ENCODE results near the gene PIGN. TPM values are rescaled to one million over a fixed set of nuclear protein-coding genes. Genes with fewer than 3 reads are reported as not detected.

PIGN gene
- total RNA-seq, 1 donor from 2014 or later = 22.6 TPM

DNA sequence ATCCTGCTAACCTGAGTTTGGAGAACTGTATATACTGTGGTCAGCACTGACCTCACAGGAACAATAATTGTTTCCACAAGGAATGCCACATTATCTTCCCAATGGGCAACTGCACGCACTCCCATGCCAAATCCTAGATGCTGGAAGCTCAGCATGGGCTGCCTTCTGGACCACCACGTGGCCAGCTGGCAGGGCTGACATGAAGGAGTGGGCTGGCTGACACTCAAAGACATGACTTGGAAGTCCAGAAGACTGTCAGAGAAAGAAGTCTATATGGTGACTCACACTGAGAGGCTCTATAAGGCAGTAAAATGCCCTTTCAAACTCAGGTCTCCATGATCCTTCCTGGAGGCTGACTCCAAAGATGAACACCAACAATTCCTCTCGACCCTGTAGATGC is 195.7 kb downstream of the PIGN start:
- no peaks in the 10 kb centered on the region for H3K36me3 ChIP-seq (ENCODE audit: control insufficient read depth, insufficient read depth, low read length)
- H3K4me3 ChIP-seq (ENCODE audit: low read depth, low read length) = no peak overlapping the region
- no peaks in the 10 kb centered on the region for H3K27me3 ChIP-seq (ENCODE audit: control insufficient read depth, insufficient read depth, low read length)
- TF ChIP-seq, protein P1, sequence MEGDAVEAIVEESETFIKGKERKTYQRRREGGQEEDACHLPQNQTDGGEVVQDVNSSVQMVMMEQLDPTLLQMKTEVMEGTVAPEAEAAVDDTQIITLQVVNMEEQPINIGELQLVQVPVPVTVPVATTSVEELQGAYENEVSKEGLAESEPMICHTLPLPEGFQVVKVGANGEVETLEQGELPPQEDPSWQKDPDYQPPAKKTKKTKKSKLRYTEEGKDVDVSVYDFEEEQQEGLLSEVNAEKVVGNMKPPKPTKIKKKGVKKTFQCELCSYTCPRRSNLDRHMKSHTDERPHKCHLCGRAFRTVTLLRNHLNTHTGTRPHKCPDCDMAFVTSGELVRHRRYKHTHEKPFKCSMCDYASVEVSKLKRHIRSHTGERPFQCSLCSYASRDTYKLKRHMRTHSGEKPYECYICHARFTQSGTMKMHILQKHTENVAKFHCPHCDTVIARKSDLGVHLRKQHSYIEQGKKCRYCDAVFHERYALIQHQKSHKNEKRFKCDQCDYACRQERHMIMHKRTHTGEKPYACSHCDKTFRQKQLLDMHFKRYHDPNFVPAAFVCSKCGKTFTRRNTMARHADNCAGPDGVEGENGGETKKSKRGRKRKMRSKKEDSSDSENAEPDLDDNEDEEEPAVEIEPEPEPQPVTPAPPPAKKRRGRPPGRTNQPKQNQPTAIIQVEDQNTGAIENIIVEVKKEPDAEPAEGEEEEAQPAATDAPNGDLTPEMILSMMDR (IDR thresholded peaks at IDR 0.05; ENCODE audit: insufficient read depth, low read length, poor library complexity, severe bottlenecking) = no peak
- DNase-seq (ENCODE audit: low read depth) = no peak

Other genes starting within 250 kb of the PIGN start
- gene RELCH, start 199 bp upstream of the PIGN start, total RNA-seq = 17.4 and 21.5 TPM in 2 replicates
- 0.42 and 4.4 TPM in 2 replicates for gene TNFRSF11A, start 138.3 kb upstream of the PIGN start, total RNA-seq